ENCODE measurements around the gene DYNLL2. TPM values are rescaled to one million over a fixed set of nuclear protein-coding genes. Genes with fewer than 3 reads are reported as not detected.

DYNLL2 gene
- total and polyA plus RNA-seq, 9 of the 15 experiments (the other 6 are each of a cell fraction or from before 2014, with no cell fraction given) = 1.8 to 24.5 (median 13.0) TPM

DNA sequence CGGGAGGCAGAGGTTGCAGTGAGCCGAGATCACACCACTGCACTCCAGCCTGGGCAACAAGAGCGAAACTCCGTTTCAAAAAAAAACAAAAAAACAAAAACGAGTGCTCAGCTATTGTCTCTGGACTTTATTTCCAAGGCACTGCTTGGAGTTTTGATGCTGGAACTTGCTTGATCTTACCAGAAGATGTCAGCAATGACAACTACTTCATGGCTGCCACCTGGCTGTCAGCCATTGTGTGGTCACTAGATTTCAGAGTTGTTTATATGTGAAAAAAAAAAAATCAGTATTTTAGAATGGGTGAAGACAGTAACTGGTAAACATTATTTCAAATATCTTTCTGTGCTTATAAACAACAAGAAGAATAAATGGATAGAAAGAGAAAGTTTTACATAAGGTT is 38.7 kb downstream of the DYNLL2 start:
- intact Hi-C loops (cut with micrococcal nuclease) = loop anchor here (1.0 to 5.0 kb wide), 3 partner anchors 50 to 325 kb away; no protein-coding TSS in a partner anchor
- CTCF ChIA-PET (ENCODE audit: low intra/inter-chr PET ratio) = interaction anchor here (0.6 to 1.5 kb wide), 4 partner anchors 323 to 356 kb away, joined by 3 to 12 read pairs (median 3); no protein-coding TSS in a partner anchor
- TF ChIP-seq NFIC (IDR thresholded peaks at IDR 0.05) (peak; percentile 82), ZNF384 (IDR thresholded peaks at IDR 0.05; ENCODE audit: low read depth, low read length) (peak; percentile 73), YY1 (IDR thresholded peaks at IDR 0.05; ENCODE audit: borderline replicate concordance in 1 of 3, control insufficient read depth in 1 of 3, extremely low read depth in 1 of 3, insufficient read depth in 3 of 3, insufficient read length in 1 of 3, insufficient replicate concordance in 2 of 3, low read depth in 1 of 3, low read length in 2 of 3) (peak; percentile 17 to 74 (median 30)), FOXK2 (conservative IDR thresholded peaks at IDR 0.05 in 1 of 2, IDR thresholded peaks at IDR 0.05 in 1 of 2; ENCODE audit: low read depth in 2 of 2) (peak in 1 of 2 experiments; percentile 54; a peak in 1 of 4 replicates), SMC3 (conservative IDR thresholded peaks at IDR 0.05; ENCODE audit: insufficient read depth, low read depth, low read length) (0 out of 2 replicates have a peak, but pooled peaks have one; percentile 22), RAD21 (CRISPR knock-in tag; conservative IDR thresholded peaks at IDR 0.05 in 1 of 2, IDR thresholded peaks at IDR 0.05 in 1 of 2) (peak; percentile 75 to 83), ELK3 (CRISPR knock-in tag; IDR thresholded peaks at IDR 0.05) (no peak)
- TF ChIP-seq, protein P1, sequence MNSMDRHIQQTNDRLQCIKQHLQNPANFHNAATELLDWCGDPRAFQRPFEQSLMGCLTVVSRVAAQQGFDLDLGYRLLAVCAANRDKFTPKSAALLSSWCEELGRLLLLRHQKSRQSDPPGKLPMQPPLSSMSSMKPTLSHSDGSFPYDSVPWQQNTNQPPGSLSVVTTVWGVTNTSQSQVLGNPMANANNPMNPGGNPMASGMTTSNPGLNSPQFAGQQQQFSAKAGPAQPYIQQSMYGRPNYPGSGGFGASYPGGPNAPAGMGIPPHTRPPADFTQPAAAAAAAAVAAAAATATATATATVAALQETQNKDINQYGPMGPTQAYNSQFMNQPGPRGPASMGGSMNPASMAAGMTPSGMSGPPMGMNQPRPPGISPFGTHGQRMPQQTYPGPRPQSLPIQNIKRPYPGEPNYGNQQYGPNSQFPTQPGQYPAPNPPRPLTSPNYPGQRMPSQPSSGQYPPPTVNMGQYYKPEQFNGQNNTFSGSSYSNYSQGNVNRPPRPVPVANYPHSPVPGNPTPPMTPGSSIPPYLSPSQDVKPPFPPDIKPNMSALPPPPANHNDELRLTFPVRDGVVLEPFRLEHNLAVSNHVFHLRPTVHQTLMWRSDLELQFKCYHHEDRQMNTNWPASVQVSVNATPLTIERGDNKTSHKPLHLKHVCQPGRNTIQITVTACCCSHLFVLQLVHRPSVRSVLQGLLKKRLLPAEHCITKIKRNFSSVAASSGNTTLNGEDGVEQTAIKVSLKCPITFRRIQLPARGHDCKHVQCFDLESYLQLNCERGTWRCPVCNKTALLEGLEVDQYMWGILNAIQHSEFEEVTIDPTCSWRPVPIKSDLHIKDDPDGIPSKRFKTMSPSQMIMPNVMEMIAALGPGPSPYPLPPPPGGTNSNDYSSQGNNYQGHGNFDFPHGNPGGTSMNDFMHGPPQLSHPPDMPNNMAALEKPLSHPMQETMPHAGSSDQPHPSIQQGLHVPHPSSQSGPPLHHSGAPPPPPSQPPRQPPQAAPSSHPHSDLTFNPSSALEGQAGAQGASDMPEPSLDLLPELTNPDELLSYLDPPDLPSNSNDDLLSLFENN (IDR thresholded peaks at IDR 0.05; ENCODE audit: low read depth in 2 of 2, low read length in 2 of 2) = no peak

More for the DNA sequence above, 38.7 kb downstream of the DYNLL2 start:
- Histone ChIP-seq H3K9me3 (replicated peaks; ENCODE audit: control insufficient read depth, insufficient read depth, low read depth, low read length) (no peaks in the 10 kb centered on the region), H3K4me1 (replicated peaks in 1 of 2; ENCODE audit: control insufficient read depth in 2 of 2, insufficient read depth in 2 of 2, low read length in 2 of 2) (no peaks in the 10 kb centered on the region), H3K4me2 (ENCODE audit: insufficient read depth, low read length) (no peak overlapping the region), H3K9me1 (ENCODE audit: control insufficient read depth, insufficient read depth, low read length) (no peaks in the 10 kb centered on the region), H3K4me3 (no peak overlapping the region), H3K9ac (ENCODE audit: insufficient read depth in 1 of 2, low read depth in 2 of 2, low read length in 2 of 2) (no peak overlapping the region), H4K20me1 (replicated peaks; ENCODE audit: control insufficient read depth, insufficient read depth, low read length) (no peaks in the 10 kb centered on the region), H3K36me3 (ENCODE audit: control insufficient read depth, insufficient read depth, low read length) (no peaks in the 10 kb centered on the region), H3K27me3 (ENCODE audit: control insufficient read depth in 2 of 2, insufficient read depth in 2 of 2, low read length in 2 of 2) (peaks cover 2 to 4% of the 10 kb centered on the region in 2 experiments; a peak in 3 of 5 replicates), H3K79me2 (ENCODE audit: control insufficient read depth, insufficient read depth, low read length) (no peaks in the 10 kb centered on the region), H3K27ac (ENCODE audit: extremely low read depth, low read depth, low read length) (no peak overlapping the region), H2AFZ (ENCODE audit: low read depth, low read length) (no peak overlapping the region)
- POLR2A ChIA-PET = no interaction called here
- no TSS peak for BruUV-seq (replicated peaks)
- 0% methylated on average over 5 of the region's 5 CpGs for WGBS (ENCODE audit: insufficient coverage, low coverage, missing lambda C conversion rate)
- FAIRE-seq (peak; percentile 84), ATAC-seq (peak; percentile 75), DNase-seq (ENCODE audit: extremely low read depth in 1 of 4, low spot score in 3 of 4) (peak; percentile 17 to 60 (median 30))
- in situ Hi-C loops (cut with MboI) = loop anchor here (10.0 to 25.0 kb wide), 2 partner anchors 333 to 985 kb away; no protein-coding TSS in a partner anchor
